ENCODE measurements around the gene SERINC2. TPM values are rescaled to one million over a fixed set of nuclear protein-coding genes. Genes with fewer than 3 reads are reported as not detected.

Gene SERINC2
- total and polyA plus RNA-seq, 2 of the 4 experiments (the other 2 are of a cell fraction) = 2.0 to 59.5 TPM

DNA sequence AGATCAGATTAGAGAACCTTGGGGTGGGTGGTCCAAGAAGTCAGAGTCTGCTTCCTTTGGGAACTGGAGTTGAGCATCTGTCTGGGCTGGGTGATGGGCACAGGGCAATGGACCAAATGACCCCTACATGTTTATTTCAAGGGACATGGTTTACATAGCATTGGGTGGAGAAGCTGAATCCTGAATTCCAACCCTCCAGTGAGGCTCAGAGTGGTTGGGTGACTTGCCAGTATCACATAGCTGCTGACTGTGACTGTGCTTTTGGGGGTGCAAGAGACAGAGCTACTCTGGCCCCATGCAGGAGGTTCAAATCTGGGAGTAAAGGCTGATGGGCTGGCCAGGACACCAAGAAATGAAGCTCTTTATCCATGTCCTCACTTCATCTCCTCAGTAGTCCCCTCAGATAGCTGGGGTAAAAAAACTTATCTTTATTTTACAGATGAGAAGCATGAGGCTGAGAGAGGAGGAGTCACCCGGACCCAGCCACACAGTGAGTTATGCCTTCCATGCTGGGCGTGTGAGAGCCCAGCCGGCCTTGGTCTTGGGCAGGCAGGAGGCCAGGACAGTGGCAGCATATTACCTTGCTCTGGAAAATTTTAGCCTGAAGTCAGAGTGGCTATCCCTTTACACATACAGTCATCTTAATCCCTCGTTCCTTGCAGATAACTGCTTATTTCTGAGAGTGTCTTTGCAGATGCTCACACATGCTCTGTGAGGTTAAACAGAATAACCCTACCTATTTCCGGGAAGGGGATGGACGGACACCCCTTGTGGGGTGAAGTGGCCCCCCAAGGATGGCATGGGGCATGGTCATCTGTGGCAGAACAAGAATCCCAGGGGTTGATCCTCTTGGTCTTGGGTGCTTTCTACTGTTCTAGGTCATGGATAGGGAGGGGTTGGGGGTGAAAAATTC is 2.8 kb upstream of the SERINC2 start:
- intact Hi-C loops (cut with micrococcal nuclease) = no loop called here
- peak overlapping the region; percentile 72 for H3K27ac ChIP-seq (ENCODE audit: insufficient read depth, low read length)

More for the DNA sequence above, 2.8 kb upstream of the SERINC2 start:
- H2AK5ac ChIP-seq (ENCODE audit: low read depth, low read length) = peak overlapping the region; percentile 65
- peak overlapping the region; percentile 94 for H3K23ac ChIP-seq (ENCODE audit: low read depth, low read length)
- H4K5ac ChIP-seq (ENCODE audit: low read depth, low read length) = peak overlapping the region; percentile 58
- peak overlapping the region; percentile 76 for H3K14ac ChIP-seq (replicated peaks; ENCODE audit: low read depth, low read length)
- H3K4me1 ChIP-seq (ENCODE audit: control insufficient read depth, insufficient read depth, low read length) = peaks cover 39% of the 10 kb centered on the region
- ChIA-PET POLR2A (ENCODE audit: unreplicated experiment) (no interaction called here), CTCF (interaction anchor here (0.8 to 3.3 kb wide), 2 partner anchors 12 to 16 kb away, joined by 4 to 13 read pairs; no protein-coding TSS in a partner anchor)
- peak overlapping the region; percentile 81 for H2BK5ac ChIP-seq (ENCODE audit: low read depth, low read length, poor library complexity, severe bottlenecking)
- peaks cover 9% of the 10 kb centered on the region for H4K20me1 ChIP-seq (ENCODE audit: insufficient read depth, low read length)
- no peak for TF ChIP-seq RCOR1 (IDR thresholded peaks at IDR 0.05; ENCODE audit: insufficient replicate concordance, low read length)
- TF ChIP-seq RFX5 (IDR thresholded peaks at IDR 0.05; ENCODE audit: low read depth, low read length) = no peak
- TF ChIP-seq, protein P1, sequence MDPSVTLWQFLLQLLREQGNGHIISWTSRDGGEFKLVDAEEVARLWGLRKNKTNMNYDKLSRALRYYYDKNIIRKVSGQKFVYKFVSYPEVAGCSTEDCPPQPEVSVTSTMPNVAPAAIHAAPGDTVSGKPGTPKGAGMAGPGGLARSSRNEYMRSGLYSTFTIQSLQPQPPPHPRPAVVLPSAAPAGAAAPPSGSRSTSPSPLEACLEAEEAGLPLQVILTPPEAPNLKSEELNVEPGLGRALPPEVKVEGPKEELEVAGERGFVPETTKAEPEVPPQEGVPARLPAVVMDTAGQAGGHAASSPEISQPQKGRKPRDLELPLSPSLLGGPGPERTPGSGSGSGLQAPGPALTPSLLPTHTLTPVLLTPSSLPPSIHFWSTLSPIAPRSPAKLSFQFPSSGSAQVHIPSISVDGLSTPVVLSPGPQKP (IDR thresholded peaks at IDR 0.05; ENCODE audit: borderline replicate concordance, low read depth, low read length) = no peak
- TF ChIP-seq MXI1 (IDR thresholded peaks at IDR 0.05; ENCODE audit: borderline replicate concordance, low read depth, low read length) = 0 out of 2 replicates have a peak, but pooled peaks have one; percentile 19
- TF ChIP-seq MAFK (IDR thresholded peaks at IDR 0.05; ENCODE audit: low read depth, low read length) = no peak
- no peak for TF ChIP-seq SMC3 (IDR thresholded peaks at IDR 0.05; ENCODE audit: low read depth, low read length)
- TF ChIP-seq POLR2A (IDR thresholded peaks at IDR 0.05; ENCODE audit: low read depth, low read length) = no peak
- peak overlapping the region; percentile 81 for H2AK9ac ChIP-seq (replicated peaks; ENCODE audit: low read depth, low read length, poor library complexity)
- peak overlapping the region; percentile 94 for H2BK120ac ChIP-seq (ENCODE audit: low read depth, low read length)
- peak overlapping the region; percentile 62 for H3K18ac ChIP-seq (ENCODE audit: low read depth, low read length)
- no peak overlapping the region for H3K4me3 ChIP-seq (ENCODE audit: insufficient read depth, low read depth, low read length)
- peak overlapping the region; percentile 28 to 88; a peak in 3 of 4 replicates for H4K8ac ChIP-seq (ENCODE audit: low read depth in 2 of 2, low read length in 2 of 2)
- H2BK20ac ChIP-seq (ENCODE audit: low read depth, low read length) = peak overlapping the region; percentile 94
- in situ Hi-C loops (cut with MboI; ENCODE audit: low sequenced_read_pairs) = no loop called here
- H3K9me1 ChIP-seq (ENCODE audit: insufficient read depth, low read length) = peaks cover 41% of the 10 kb centered on the region
- DNase-seq = peak; percentile 39
- ATAC-seq (ENCODE audit: low read depth) = peak; percentile 48
- H4K91ac ChIP-seq (ENCODE audit: insufficient read depth, low read depth, low read length) = peak overlapping the region; percentile 81
- H3K27me3 ChIP-seq (ENCODE audit: control insufficient read depth, insufficient read depth, low read length) = no peaks in the 10 kb centered on the region
- peak overlapping the region; percentile 62; the same call in 2 of the 3 replicates for H2BK15ac ChIP-seq (ENCODE audit: low read depth, low read length)
- WGBS, 2 experiments (ENCODE audit: extremely low coverage in 2 of 2, insufficient read length in 1 of 2) = 67% methylated on average over 3 of the region's 6 CpGs; no CpG with 5 or more reads in 1 of the 2 experiments
- peak overlapping the region; percentile 78; the same call in 1 of the 2 replicates for H3K56ac ChIP-seq (ENCODE audit: extremely low read depth, insufficient read depth, low read length)
- peak overlapping the region; percentile 20 for H3K9ac ChIP-seq (ENCODE audit: low read depth, low read length)
- H3K36me3 ChIP-seq (ENCODE audit: control insufficient read depth, insufficient read depth, low read length) = no peaks in the 10 kb centered on the region
- H3K4me2 ChIP-seq (ENCODE audit: low read depth, low read length) = peak overlapping the region; percentile 35
- no peaks in the 10 kb centered on the region for H3K9me3 ChIP-seq (ENCODE audit: control insufficient read depth, insufficient read depth, low read length)
- H3K79me1 ChIP-seq (ENCODE audit: low read depth in 1 of 2, low read length in 2 of 2) = peaks cover 0 to 26% of the 10 kb centered on the region in 2 experiments; a peak in 2 of 4 replicates
- peak overlapping the region; percentile 94 for H3K4ac ChIP-seq (ENCODE audit: low read depth, low read length)
- peak overlapping the region; percentile 67 for H2AFZ ChIP-seq (replicated peaks; ENCODE audit: low read length, poor library complexity)
- dilution Hi-C loops (cut with HindIII; ENCODE audit: low sequenced_read_pairs, unreplicated experiment) = no loop called here
- no TSS peak for BruUV-seq (replicated peaks)

All from IMR-90 (cell line).